GM18508 (cell line): ENCODE results near the gene STX5.
A peak's percentile ranks its signal among the peaks of the same experiment; 100 is the strongest.
"Not testable (repeated sequence)": the region's sequence is repeated elsewhere in the genome, so short reads cannot be mapped to it uniquely, and the experiment has no call there.

Source experiments
- ATAC-seq: cut with Tn5 transposase; IDR thresholded peaks from one replicate; pipeline ENCODE4 v1.9.1; 2021; ENCODE audit warnings: moderate number of reproducible peaks; ENCODE audit not compliant: insufficient read depth, unreplicated experiment

The STX5 gene

GRCh38 chr11:62832336-62833234 is 734 bp upstream of the STX5 start, which contains the start of gene TEX54:
TEX54 (minus strand) TSS chr11:62832841.
- no peak for ATAC-seq

GRCh38 chr11:62830904-62831519 is 839 bp downstream of the STX5 start:
- ATAC-seq: no peak

- ATAC-seq: not testable (repeated sequence)
Measured at GRCh38 chr11:62828130-62828529, 3.7 kb downstream of the STX5 start.

GRCh38 chr11:62823677-62824076 is 8.2 kb downstream of the STX5 start:
- no peak for ATAC-seq

GRCh38 chr11:62817129-62817528 is 14.7 kb downstream of the STX5 start:
- no peak for ATAC-seq

GRCh38 chr11:62816557-62816956 is 15.3 kb downstream of the STX5 start:
- no peak for ATAC-seq

GRCh38 chr11:62811659-62812058 is 20.2 kb downstream of the STX5 start:
- no peak for ATAC-seq

- no peak for ATAC-seq
Measured at GRCh38 chr11:62810748-62811147, 21.1 kb downstream of the STX5 start.

GRCh38 chr11:62806611-62807121 is 25.2 kb downstream of the STX5 start:
- ATAC-seq: no peak

- ATAC-seq: no peak
Measured at GRCh38 chr11:62805961-62806441, 25.9 kb downstream of the STX5 start.

- peak; percentile 35 for ATAC-seq
Measured at GRCh38 chr11:62805076-62805892, 26.6 kb downstream of the STX5 start, which contains the start of gene NXF1. NXF1 (minus strand) TSS chr11:62805440; CDS start chr11:62805356, 84 bp downstream.

- ATAC-seq: peak; percentile 13
Measured at GRCh38 chr11:62804310-62805075, 27.4 kb downstream of the STX5 start.

- ATAC-seq: no peak
Measured at GRCh38 chr11:62801071-62801470, 30.8 kb downstream of the STX5 start.

GRCh38 chr11:62799486-62799885 is 32.4 kb downstream of the STX5 start:
- ATAC-seq: no peak

GRCh38 chr11:62796281-62796680 is 35.6 kb downstream of the STX5 start:
- ATAC-seq: no peak

GRCh38 chr11:62794201-62794775 is 37.6 kb downstream of the STX5 start:
- ATAC-seq: no peak

- ATAC-seq: no peak
Measured at GRCh38 chr11:62792202-62792575, 39.7 kb downstream of the STX5 start.

GRCh38 chr11:62791501-62792201 is 40.2 kb downstream of the STX5 start, which contains the start of gene TMEM223:
TMEM223 (minus strand) TSS chr11:62792006; CDS start chr11:62791994, 12 bp downstream.
- no peak for ATAC-seq

- ATAC-seq: no peak
Measured at GRCh38 chr11:62789576-62789975, 42.3 kb downstream of the STX5 start.
